IMR-90 (cell line): ENCODE results near the gene SMARCA2. TPM values are rescaled to one million over a fixed set of nuclear protein-coding genes. Genes with fewer than 3 reads are reported as not detected.
A peak's percentile ranks its signal among the peaks of the same experiment; 100 is the strongest.

Experiments used
- ATAC-seq: fragments of 200-7000 bp; cut with Tn5 transposase; 2 replicates; pipeline ENCODE4 v1.9.1; 2020; ENCODE audit warnings: low read depth, mild to moderate bottlenecking, moderate library complexity
- BruUV-seq: library from RNA; stranded (reverse); fragments of 400-500 nt; replicated peaks from 2 replicates; lab custom pipeline; 2021; lab: Mats Ljungman, UMichigan
- CTCF ChIA-PET: fragments of 300-600 bp; formaldehyde crosslinking; extraction: SDS; loops from one replicate; lab custom pipeline; 2021; ENCODE audit warnings: antibody characterized with exemption; lab: Yijun Ruan, JAX
- POLR2A ChIA-PET: fragments of 300-600 bp; sonication (Branson Sonifier 250); formaldehyde crosslinking; loops from one replicate; lab custom pipeline; 2022; ENCODE audit warnings: antibody characterized with exemption; ENCODE audit not compliant: unreplicated experiment; lab: Charles Lee
- DNase-seq: peaks from one replicate; pipeline ENCODE4 v3.0.0; 2013
- H2AFZ ChIP-seq: replicated peaks from 2 replicates; pipeline ENCODE3; 2013; ENCODE audit warnings: low read length, mild to moderate bottlenecking; ENCODE audit not compliant: poor library complexity
- H2AK5ac ChIP-seq: 2 replicates; pipeline ENCODE4 v1.6.1; 2013; ENCODE audit warnings: low read depth, low read length, inconsistent platforms
- H2AK9ac ChIP-seq: replicated peaks from 2 replicates; pipeline ENCODE3; 2013; ENCODE audit warnings: mild to moderate bottlenecking, low read depth, low read length, moderate library complexity; ENCODE audit not compliant: poor library complexity
- H2BK120ac ChIP-seq: 2 replicates; pipeline ENCODE4 v1.6.1; 2013; ENCODE audit warnings: low read depth, low read length, inconsistent platforms
- H2BK15ac ChIP-seq: 3 replicates; pipeline ENCODE4 v1.6.1; 2013; ENCODE audit warnings: low read depth, low read length, inconsistent platforms
- H2BK20ac ChIP-seq: 2 replicates; pipeline ENCODE4 v1.6.1; 2013; ENCODE audit warnings: low read depth, mild to moderate bottlenecking, inconsistent platforms, low read length, moderate library complexity
- H2BK5ac ChIP-seq: 2 replicates; pipeline ENCODE4 v1.6.1; 2013; ENCODE audit warnings: mild to moderate bottlenecking, low read depth, low read length, inconsistent platforms; ENCODE audit not compliant: poor library complexity, severe bottlenecking
- H3K14ac ChIP-seq: replicated peaks from 2 replicates; pipeline ENCODE4 v1.6.1; 2013; ENCODE audit warnings: low read depth, low read length, inconsistent platforms
- H3K18ac ChIP-seq: 2 replicates; pipeline ENCODE4 v1.6.1; 2013; ENCODE audit warnings: low read depth, low read length, control low read depth
- H3K23ac ChIP-seq: 2 replicates; pipeline ENCODE4 v1.6.1; 2013; ENCODE audit warnings: low read depth, low read length, inconsistent platforms
- H3K27ac ChIP-seq: 2 replicates; pipeline ENCODE4 v1.5.1; 2013; ENCODE audit warnings: mild to moderate bottlenecking, control low read depth, low read length; ENCODE audit not compliant: insufficient read depth
- H3K27me3 ChIP-seq: 2 replicates; pipeline ENCODE4 v1.6.1; 2013; ENCODE audit warnings: low read length; ENCODE audit not compliant: control insufficient read depth, insufficient read depth
- H3K36me3 ChIP-seq: 2 replicates; pipeline ENCODE4 v1.6.1; 2013; ENCODE audit warnings: low read length, mixed read lengths; ENCODE audit not compliant: control insufficient read depth, insufficient read depth
- H3K4ac ChIP-seq: 2 replicates; pipeline ENCODE4 v1.6.1; 2013; ENCODE audit warnings: low read depth, low read length, inconsistent platforms
- H3K4me1 ChIP-seq: 2 replicates; pipeline ENCODE4 v1.6.1; 2013; ENCODE audit warnings: low read length, mixed read lengths; ENCODE audit not compliant: control insufficient read depth, insufficient read depth
- H3K4me2 ChIP-seq: 2 replicates; pipeline ENCODE4 v1.6.1; 2013; ENCODE audit warnings: low read depth, mild to moderate bottlenecking, control low read depth, low read length, moderate library complexity
- H3K4me3 ChIP-seq: 2 replicates; pipeline ENCODE4 v1.5.1; 2013; ENCODE audit warnings: low read depth, mild to moderate bottlenecking, control low read depth, low read length, moderate library complexity; ENCODE audit not compliant: insufficient read depth
- H3K56ac ChIP-seq: 2 replicates; pipeline ENCODE4 v1.6.1; 2013; ENCODE audit warnings: low read length, inconsistent platforms; ENCODE audit not compliant: insufficient read depth; ENCODE audit errors: extremely low read depth
- H3K79me1 ChIP-seq, 2 experiments: 2 replicates each; pipeline ENCODE4 v1.6.1; 2013; ENCODE audit warnings: low read length in 2 of 2, inconsistent platforms in 1 of 2, low read depth in 1 of 2
- H3K9ac ChIP-seq: 2 replicates; pipeline ENCODE4 v1.6.1; 2013; ENCODE audit warnings: low read depth, low read length, control low read depth
- H3K9me1 ChIP-seq: 2 replicates; pipeline ENCODE4 v1.6.1; 2013; ENCODE audit warnings: low read length, inconsistent platforms; ENCODE audit not compliant: insufficient read depth
- H3K9me3 ChIP-seq: 2 replicates; pipeline ENCODE4 v1.6.1; 2013; ENCODE audit warnings: low read length; ENCODE audit not compliant: control insufficient read depth, insufficient read depth
- H4K20me1 ChIP-seq: 2 replicates; pipeline ENCODE4 v1.6.1; 2013; ENCODE audit warnings: low read length, inconsistent platforms; ENCODE audit not compliant: insufficient read depth
- H4K5ac ChIP-seq: 2 replicates; pipeline ENCODE4 v1.6.1; 2013; ENCODE audit warnings: mild to moderate bottlenecking, low read depth, low read length, control low read depth
- H4K8ac ChIP-seq, 2 experiments: 2 replicates each; pipeline ENCODE4 v1.6.1; 2013; ENCODE audit warnings: low read depth in 2 of 2, low read length in 2 of 2, control low read depth in 1 of 2, inconsistent platforms in 1 of 2
- H4K91ac ChIP-seq: 2 replicates; pipeline ENCODE4 v1.6.1; 2013; ENCODE audit warnings: low read depth, low read length, inconsistent platforms; ENCODE audit not compliant: insufficient read depth
- BHLHE40 ChIP-seq: fragments of 150-350 bp; IDR thresholded peaks from 2 replicates; pipeline ENCODE4 v1.6.1; 2016; ENCODE audit warnings: mild to moderate bottlenecking, low read depth, low read length
- CEBPB ChIP-seq: IDR thresholded peaks from 2 replicates; pipeline ENCODE4 v1.6.1; 2012; ENCODE audit warnings: low read depth, low read length, improper control_type of control experiment
- CHD1 ChIP-seq: IDR thresholded peaks from 2 replicates; pipeline ENCODE4 v1.6.1; 2012; ENCODE audit warnings: low read depth, low read length, improper control_type of control experiment
- CTCF ChIP-seq: conservative IDR thresholded peaks from 2 replicates; pipeline ENCODE4 v1.5.1; 2012; ENCODE audit warnings: mild to moderate bottlenecking, low read depth, low read length, improper control_type of control experiment
- ELK1 ChIP-seq: fragments of 150-350 bp; IDR thresholded peaks from 2 replicates; pipeline ENCODE4 v1.6.1; 2016; ENCODE audit warnings: low read depth, mild to moderate bottlenecking, low read length, moderate library complexity, borderline replicate concordance
- FOS ChIP-seq: fragments of 150-350 bp; IDR thresholded peaks from 2 replicates; pipeline ENCODE4 v1.6.1; 2016; ENCODE audit warnings: low read depth, low read length
- MAFK ChIP-seq: IDR thresholded peaks from 2 replicates; pipeline ENCODE4 v1.6.1; 2012; ENCODE audit warnings: low read depth, low read length, improper control_type of control experiment
- MAZ ChIP-seq: IDR thresholded peaks from 2 replicates; pipeline ENCODE4 v1.6.1; 2012; ENCODE audit warnings: low read depth, mild to moderate bottlenecking, low read length, improper control_type of control experiment, moderate library complexity, borderline replicate concordance
- MXI1 ChIP-seq: IDR thresholded peaks from 2 replicates; pipeline ENCODE4 v1.6.1; 2012; ENCODE audit warnings: low read depth, mild to moderate bottlenecking, low read length, moderate library complexity, borderline replicate concordance
- NFE2L2 ChIP-seq: fragments of 150-350 bp; IDR thresholded peaks from 2 replicates; pipeline ENCODE4 v1.6.1; 2016; ENCODE audit warnings: low read depth, mild to moderate bottlenecking, low read length
- POLR2A ChIP-seq: IDR thresholded peaks from 2 replicates; pipeline ENCODE4 v1.6.1; 2012; ENCODE audit warnings: mild to moderate bottlenecking, low read depth, low read length
- RAD21 ChIP-seq: IDR thresholded peaks from 2 replicates; pipeline ENCODE4 v1.6.1; 2012; ENCODE audit warnings: low read length, improper control_type of control experiment
- RCOR1 ChIP-seq: IDR thresholded peaks from 2 replicates; pipeline ENCODE4 v1.6.1; 2012; ENCODE audit warnings: mild to moderate bottlenecking, low read length, improper control_type of control experiment; ENCODE audit not compliant: insufficient replicate concordance
- RFX5 ChIP-seq: IDR thresholded peaks from 2 replicates; pipeline ENCODE4 v1.8.0; 2012; ENCODE audit warnings: low read depth, mild to moderate bottlenecking, low read length, moderate library complexity
- SMC3 ChIP-seq: fragments of 150-350 bp; IDR thresholded peaks from 2 replicates; pipeline ENCODE4 v1.6.1; 2016; ENCODE audit warnings: low read depth, mild to moderate bottlenecking, antibody characterized with exemption, low read length, moderate library complexity
- WGBS, 2 experiments: methylation state at CpG; one replicate each; pipeline versions ENCODE4 v1.1.5 to v1.1.7; 2013; ENCODE audit warnings: missing lambda C conversion rate in 2 of 2; ENCODE audit not compliant: insufficient read length in 1 of 2; ENCODE audit errors: extremely low coverage in 2 of 2; 5-methylcytosine and 5-hydroxymethylcytosine counted together
- dilution Hi-C: fragments of 300-500 bp; cut with HindIII; formaldehyde crosslinking; loops from one replicate; pipeline ENCODE4 v1.14.3; 2018; ENCODE audit warnings: low sequenced_read_pairs; ENCODE audit not compliant: unreplicated experiment
- in situ Hi-C: fragments of 300-500 bp; cut with MboI; formaldehyde crosslinking; loops from 3 replicates; pipeline ENCODE4 v1.14.3; 2019; ENCODE audit warnings: low sequenced_read_pairs, inconsistent platforms, mixed read lengths
- intact Hi-C: fragments of 100-400 bp; cut with micrococcal nuclease; formaldehyde crosslinking; loops from 2 replicates; pipeline ENCODE4 v1.10.0; 2022
- polyA plus RNA-seq, 3 experiments: library from polyadenylated mRNA; depleted of rRNA; stranded (reverse); fragments of >200 nt; gene quantifications; 2 replicates each; pipeline ENCODE4 v1.2.3, GENCODE V29; 2012; ENCODE audit warnings: low replicate concordance in 1 of 3
- total RNA-seq: library from RNA; depleted of rRNA; stranded (reverse); fragments of >200 nt; gene quantifications from 2 replicates; pipeline ENCODE4 v1.2.3, GENCODE V29; 2012
- TF ChIP-seq, protein P1 (sequence below): fragments of 150-350 bp; IDR thresholded peaks from 2 replicates; pipeline ENCODE4 v1.6.1; 2017; ENCODE audit warnings: mild to moderate bottlenecking, antibody characterized with exemption, low read length, low read depth

SMARCA2 gene
- total and polyA plus RNA-seq, 2 of the 4 experiments (the other 2 are of a cell fraction) = 25.3 to 26.7 TPM

DNA sequence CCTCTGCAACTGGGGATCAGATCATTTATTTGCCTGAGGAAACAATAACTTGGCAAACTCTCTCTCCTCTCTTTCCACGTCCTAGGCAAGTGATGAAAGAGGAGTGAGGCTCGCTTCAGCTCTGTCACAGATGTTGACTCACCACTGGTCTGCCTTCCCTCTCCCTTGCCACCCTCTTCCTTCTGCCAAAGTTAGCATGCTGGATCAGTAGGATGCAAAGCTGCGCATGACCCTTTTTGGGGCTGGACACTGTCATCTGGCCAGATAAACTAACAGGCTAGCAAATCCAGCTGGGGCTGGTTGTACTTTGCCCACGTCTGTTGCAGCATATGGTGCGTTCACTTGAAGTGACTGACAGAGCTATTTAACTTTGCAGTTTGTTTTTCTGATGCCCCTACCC lies 36.2 kb upstream of the SMARCA2 start:
- no TSS peak for BruUV-seq
- no peak overlapping the region for H4K5ac ChIP-seq
- CTCF ChIA-PET = interaction anchor here (1.0 kb wide), 1 partner anchor 141 kb away, joined by 3 read pairs; no protein-coding TSS in a partner anchor
- no peak overlapping the region for H2BK120ac ChIP-seq
- H2AK9ac ChIP-seq = no peak overlapping the region
- DNase-seq = peak; percentile 45
- H4K8ac ChIP-seq = no peak overlapping the region
- dilution Hi-C loops = no loop called here
- H3K27me3 ChIP-seq = peaks cover 6% of the 10 kb centered on the region
- H3K79me1 ChIP-seq = no peaks in the 10 kb centered on the region
- POLR2A ChIA-PET = no interaction called here
- in situ Hi-C loops = no loop called here
- H2AK5ac ChIP-seq = no peak overlapping the region
- intact Hi-C loops = loop anchor here (1.0 kb wide), 1 partner anchor 36 kb away; the partner anchor contains the start of gene SMARCA2
- H3K14ac ChIP-seq = no peak overlapping the region
- no peak overlapping the region for H2BK15ac ChIP-seq
- no peak overlapping the region for H3K9ac ChIP-seq
- H3K56ac ChIP-seq = no peak overlapping the region
- H4K20me1 ChIP-seq = no peaks in the 10 kb centered on the region
- TF ChIP-seq MXI1 (no peak), POLR2A (no peak), RAD21 (no peak), FOS (no peak), ELK1 (no peak), MAZ (no peak), CTCF (no peak), RCOR1 (no peak), BHLHE40 (no peak), MAFK (no peak), NFE2L2 (no peak), SMC3 (no peak), CHD1 (no peak), CEBPB (no peak), RFX5 (no peak)
- TF ChIP-seq, protein P1, sequence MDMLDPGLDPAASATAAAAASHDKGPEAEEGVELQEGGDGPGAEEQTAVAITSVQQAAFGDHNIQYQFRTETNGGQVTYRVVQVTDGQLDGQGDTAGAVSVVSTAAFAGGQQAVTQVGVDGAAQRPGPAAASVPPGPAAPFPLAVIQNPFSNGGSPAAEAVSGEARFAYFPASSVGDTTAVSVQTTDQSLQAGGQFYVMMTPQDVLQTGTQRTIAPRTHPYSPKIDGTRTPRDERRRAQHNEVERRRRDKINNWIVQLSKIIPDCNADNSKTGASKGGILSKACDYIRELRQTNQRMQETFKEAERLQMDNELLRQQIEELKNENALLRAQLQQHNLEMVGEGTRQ = no peak
- no peak overlapping the region for H2BK5ac ChIP-seq
- no peaks in the 10 kb centered on the region for H3K9me3 ChIP-seq
- H3K18ac ChIP-seq = no peak overlapping the region
- H3K4ac ChIP-seq = no peak overlapping the region
- no peak overlapping the region for H2BK20ac ChIP-seq
- ATAC-seq = peak; percentile 38
- H3K36me3 ChIP-seq = no peaks in the 10 kb centered on the region
- H3K4me2 ChIP-seq = peak overlapping the region; percentile 8; the same call in 1 of the 2 replicates
- no peak overlapping the region for H3K23ac ChIP-seq
- no peak overlapping the region for H3K4me3 ChIP-seq
- no peaks in the 10 kb centered on the region; the same call in 1 of the 2 replicates for H3K9me1 ChIP-seq
- WGBS, 2 experiments = no CpG with 5 or more reads among the region's 5 CpGs
- peak overlapping the region; percentile 40 for H2AFZ ChIP-seq
- H4K91ac ChIP-seq = no peak overlapping the region
- peaks cover 13% of the 10 kb centered on the region for H3K4me1 ChIP-seq
- H3K27ac ChIP-seq = no peak overlapping the region
